Pancreas (tissue), 10 donors: ENCODE measurements around the gene MAN2A1. TPM values are rescaled to one million over a fixed set of nuclear protein-coding genes. Genes with fewer than 3 reads are reported as not detected.

Experiments used
- ATAC-seq, 4 donors: fragments of 200-7000 bp; cut with Tn5 transposase; one replicate each; pipeline versions ENCODE4 v1.8.0 to v1.9.1; 2020; ENCODE audit warnings: mild to moderate bottlenecking in 4 of 4, moderate library complexity in 4 of 4
- DNase-seq, 6 donors: peaks; one replicate each; pipeline ENCODE4 v3.0.0-alpha.2; 2020
- FAIRE-seq: peaks from 2 replicates; lab custom pipeline; 2012; peaks lifted over from hg19 to GRCh38; lab: Jason Lieb, UNC
- H3K27ac ChIP-seq, 4 donors: fragments of 200-600 bp; sonication (generic); 1 replicate in 3 of 4; 2 replicates in 1 of 4; pipeline versions ENCODE4 v1.5.0 to v1.8.0; 2020
- H3K27me3 ChIP-seq, 4 donors: fragments of 200-600 bp; one replicate each; pipeline ENCODE4 v1.8.0; 2021
- H3K36me3 ChIP-seq, 3 donors: fragments of 200-600 bp; sonication (generic) in 1 of 3; one replicate each; pipeline versions ENCODE4 v1.5.0 to v1.8.0; 2020 to 2021
- H3K4me1 ChIP-seq, 3 donors: fragments of 200-600 bp; one replicate each; pipeline ENCODE4 v1.8.0; 2021
- H3K4me3 ChIP-seq, 4 donors: fragments of 200-600 bp; sonication (generic) in 2 of 4; one replicate each; pipeline versions ENCODE4 v1.5.0 to v1.8.0; 2020 to 2021
- H3K9me3 ChIP-seq, 4 donors: fragments of 200-600 bp; one replicate each; pipeline ENCODE4 v1.8.0; 2021
- CTCF ChIP-seq, 4 donors: fragments of 200-600 bp; sonication (generic) in 3 of 4; IDR thresholded peaks; one replicate each; pipeline versions ENCODE4 v1.5.0 to v1.8.0; 2021; ENCODE audit warnings: antibody characterized with exemption in 4 of 4
- WGBS, 2 donors: extraction: QIAGEN DNeasy Blood & Tissue Kit; methylation state at CpG; one replicate each; pipeline ENCODE4 v1.1.7; 2013; 5-methylcytosine and 5-hydroxymethylcytosine counted together
- intact Hi-C, 3 donors: fragments of 100-400 bp; cut with DNase I; formaldehyde crosslinking; loops; one replicate each; pipeline versions ENCODE4 v1.11.1 to v1.14.2; 2022
- polyA plus RNA-seq, 2 donors: library from polyadenylated mRNA; stranded (reverse); fragments of 200-250 nt; gene quantifications; one replicate each; pipeline ENCODE4 v1.2.3, GENCODE V29; 2013
- total RNA-seq, 6 donors: library from RNA; stranded (reverse); fragmentation: NEBNext Ultra II Directional in 4 of 6; extraction: Animal tissue kit (Norgen Biotek cat#: 25700) in 4 of 6; gene quantifications; one replicate each; pipeline versions ENCODE4 v1.2.1 to v1.2.4, GENCODE V29; 2021 to 2023
- donor health status: healthy with polysubstance abuse.
- donor health status: DM: no; HTN: no; CAD: no; lungs with moderate emphysema.
- donor health status: DM: no; HTN: no; CAD: no.
- donor health status: control.
- donor health status: control.
- donor health status: Bipolar disorder and iron deficiency.
- donor health status: DM: yes; HTN: yes; CAD: no.
- donor health status: DM: no; HTN: no; CAD: no.
- donor health status: DM: no; HTN: no; CAD: no.
- donor health status: DM: yes; HTN: yes; CAD: no.

MAN2A1 gene
- total and polyA plus RNA-seq, 8 donors, result 8.5 to 49.4 (median 36.6) TPM

- no peak for ATAC-seq
Observed at GRCh38 chr5:109844695-109845094, 155.0 kb downstream of the MAN2A1 start.

GRCh38 chr5:109848130-109848529 is 158.4 kb downstream of the MAN2A1 start:
- 45 to 46% methylated on average over 3 of the region's 3 CpGs for WGBS, 2 donors
- DNase-seq (peak in 1 of 6 donors; percentile 9), ATAC-seq (peak in 1 of 4 donors; percentile 50), FAIRE-seq (no peak)
- Histone ChIP-seq H3K36me3 (peaks cover 0 to 9% (median 0%) of the 10 kb centered on the region in 3 donors), H3K27ac (no peak overlapping the region), H3K4me3 (no peak overlapping the region), H3K27me3 (no peaks in the 10 kb centered on the region), H3K9me3 (no peaks in the 10 kb centered on the region), H3K4me1 (no peaks in the 10 kb centered on the region)
- intact Hi-C loops, result no loop called here
- TF ChIP-seq CTCF (IDR thresholded peaks at IDR 0.05), result no peak

More at GRCh38 chr5:109844695-109845094, 155.0 kb downstream of the MAN2A1 start:
- Histone ChIP-seq H3K27ac (no peak overlapping the region), H3K4me3 (no peak overlapping the region), H3K36me3 (peaks cover 0 to 22% (median 0%) of the 10 kb centered on the region in 3 donors), H3K27me3 (no peaks in the 10 kb centered on the region), H3K9me3 (no peaks in the 10 kb centered on the region), H3K4me1 (no peaks in the 10 kb centered on the region)
- FAIRE-seq (no peak), DNase-seq (no peak)
- intact Hi-C loops, result no loop called here
- WGBS, 2 donors, result 73 to 74% methylated on average over 4 of the region's 4 CpGs
- TF ChIP-seq CTCF (IDR thresholded peaks at IDR 0.05), result no peak

- H3K4me1 ChIP-seq, result no peaks in the 10 kb centered on the region
- TF ChIP-seq CTCF (IDR thresholded peaks at IDR 0.05), result no peak
- no peak overlapping the region for H3K4me3 ChIP-seq
- no peaks in the 10 kb centered on the region for H3K27me3 ChIP-seq
- H3K27ac ChIP-seq, result no peak overlapping the region
- no peaks in the 10 kb centered on the region for H3K9me3 ChIP-seq
- peaks cover 0 to 9% (median 0%) of the 10 kb centered on the region in 3 donors for H3K36me3 ChIP-seq
- intact Hi-C loops, result no loop called here
- 97 to 100% methylated on average over 4 of the region's 4 CpGs for WGBS, 2 donors
- ATAC-seq (no peak), FAIRE-seq (no peak), DNase-seq (no peak)
Observed at GRCh38 chr5:109849478-109850088, 159.9 kb downstream of the MAN2A1 start.

- no peak for FAIRE-seq
- intact Hi-C loops, result no loop called here
- H3K27me3 ChIP-seq, result no peaks in the 10 kb centered on the region
- H3K36me3 ChIP-seq, result peaks cover 0 to 9% (median 0%) of the 10 kb centered on the region in 3 donors
- WGBS, 2 donors, result 86 to 89% methylated on average over 1 of the region's 1 CpG
- peaks cover 0 to 4% (median 0%) of the 10 kb centered on the region in 3 donors for H3K4me1 ChIP-seq
- no peaks in the 10 kb centered on the region for H3K9me3 ChIP-seq
- H3K4me3 ChIP-seq, result no peak overlapping the region
- ATAC-seq, result no peak
- H3K27ac ChIP-seq, result no peak overlapping the region
- DNase-seq, result no peak
- no peak for TF ChIP-seq CTCF (IDR thresholded peaks at IDR 0.05)
Observed at GRCh38 chr5:109852371-109853155, 162.8 kb downstream of the MAN2A1 start.
